NCI-H460 (cell line): ENCODE results near the gene RC3H1. TPM values are rescaled to one million over a fixed set of nuclear protein-coding genes. Genes with fewer than 3 reads are reported as not detected.
"Not testable (repeated sequence)": the region's sequence is repeated elsewhere in the genome, so short reads cannot be mapped to it uniquely, and the experiment has no call there.

ENCODE experiments used
- DNase-seq: peaks from one replicate; pipeline ENCODE4 v3.0.0-alpha.2; 2016; ENCODE audit warnings: low read depth; ENCODE audit errors: extremely low read depth
- polyA plus RNA-seq: library from polyadenylated mRNA; depleted of rRNA; stranded (reverse); fragments of >200 nt; gene quantifications from 2 replicates; pipeline ENCODE4 v1.2.3, GENCODE V29; 2014; cell fraction: nucleus; rRNA removed
- total RNA-seq: library from RNA; depleted of rRNA; stranded (reverse); fragments of >200 nt; shearing (Covaris generic); gene quantifications from 2 replicates; pipeline ENCODE4 v1.2.3, GENCODE V29; 2014; rRNA removed

The RC3H1 gene, protein sequence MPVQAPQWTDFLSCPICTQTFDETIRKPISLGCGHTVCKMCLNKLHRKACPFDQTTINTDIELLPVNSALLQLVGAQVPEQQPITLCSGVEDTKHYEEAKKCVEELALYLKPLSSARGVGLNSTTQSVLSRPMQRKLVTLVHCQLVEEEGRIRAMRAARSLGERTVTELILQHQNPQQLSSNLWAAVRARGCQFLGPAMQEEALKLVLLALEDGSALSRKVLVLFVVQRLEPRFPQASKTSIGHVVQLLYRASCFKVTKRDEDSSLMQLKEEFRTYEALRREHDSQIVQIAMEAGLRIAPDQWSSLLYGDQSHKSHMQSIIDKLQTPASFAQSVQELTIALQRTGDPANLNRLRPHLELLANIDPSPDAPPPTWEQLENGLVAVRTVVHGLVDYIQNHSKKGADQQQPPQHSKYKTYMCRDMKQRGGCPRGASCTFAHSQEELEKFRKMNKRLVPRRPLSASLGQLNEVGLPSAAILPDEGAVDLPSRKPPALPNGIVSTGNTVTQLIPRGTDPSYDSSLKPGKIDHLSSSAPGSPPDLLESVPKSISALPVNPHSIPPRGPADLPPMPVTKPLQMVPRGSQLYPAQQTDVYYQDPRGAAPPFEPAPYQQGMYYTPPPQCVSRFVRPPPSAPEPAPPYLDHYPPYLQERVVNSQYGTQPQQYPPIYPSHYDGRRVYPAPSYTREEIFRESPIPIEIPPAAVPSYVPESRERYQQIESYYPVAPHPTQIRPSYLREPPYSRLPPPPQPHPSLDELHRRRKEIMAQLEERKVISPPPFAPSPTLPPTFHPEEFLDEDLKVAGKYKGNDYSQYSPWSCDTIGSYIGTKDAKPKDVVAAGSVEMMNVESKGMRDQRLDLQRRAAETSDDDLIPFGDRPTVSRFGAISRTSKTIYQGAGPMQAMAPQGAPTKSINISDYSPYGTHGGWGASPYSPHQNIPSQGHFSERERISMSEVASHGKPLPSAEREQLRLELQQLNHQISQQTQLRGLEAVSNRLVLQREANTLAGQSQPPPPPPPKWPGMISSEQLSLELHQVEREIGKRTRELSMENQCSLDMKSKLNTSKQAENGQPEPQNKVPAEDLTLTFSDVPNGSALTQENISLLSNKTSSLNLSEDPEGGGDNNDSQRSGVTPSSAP
- total RNA-seq = 15.4 and 20.8 TPM in 2 replicates
- polyA plus RNA-seq = 6.6 and 9.5 TPM in 2 replicates

DNA sequence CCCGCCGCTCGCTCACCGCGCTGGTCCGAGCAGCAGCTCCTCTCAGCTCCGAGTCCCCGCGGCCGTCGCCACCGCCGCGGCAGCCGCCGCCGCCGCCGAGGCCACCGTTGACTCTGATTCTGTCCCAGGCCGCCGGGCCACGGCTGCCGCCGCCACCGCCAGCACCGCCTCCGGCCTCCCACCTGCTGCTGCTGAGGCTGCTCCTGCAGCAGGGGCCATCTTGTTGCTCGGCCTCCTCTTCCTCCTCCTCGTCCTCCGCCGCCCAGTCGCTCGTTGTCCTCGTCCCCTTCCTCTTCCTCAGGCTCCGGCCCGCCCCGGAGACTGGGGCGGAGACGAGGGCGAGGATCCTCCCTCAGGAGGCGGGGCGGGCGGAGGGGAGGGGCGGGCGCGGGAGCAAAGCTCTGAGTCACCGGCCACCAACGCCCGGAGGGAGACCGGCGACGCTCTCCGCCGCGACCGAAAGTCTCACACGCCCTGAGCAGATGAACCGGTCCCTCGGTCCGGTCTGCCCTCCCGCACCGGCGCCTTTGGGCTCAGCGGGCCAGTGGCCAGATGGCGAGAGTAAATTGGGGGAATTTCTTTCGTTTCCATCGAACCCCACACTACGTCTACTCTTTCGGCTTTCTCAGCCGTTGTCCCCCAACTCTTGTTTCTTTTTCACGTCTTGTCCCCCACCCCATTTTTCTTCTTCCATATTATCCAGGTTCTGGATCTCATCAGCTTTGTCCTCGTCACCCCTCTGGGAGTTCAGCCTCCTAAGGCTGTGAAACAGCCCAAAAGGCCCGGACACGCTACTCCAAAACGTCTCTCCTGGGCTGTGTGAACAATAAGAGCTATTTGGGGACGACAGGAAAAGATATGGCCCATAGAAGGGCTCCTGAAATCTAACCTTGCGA, at the start of gene RC3H1:
RC3H1 (minus strand) TSS at position 278 of the 896 bp plus-strand sequence. CDS start 29,372 bp downstream, outside the sequence.
- peak; percentile 93 for DNase-seq

DNA sequence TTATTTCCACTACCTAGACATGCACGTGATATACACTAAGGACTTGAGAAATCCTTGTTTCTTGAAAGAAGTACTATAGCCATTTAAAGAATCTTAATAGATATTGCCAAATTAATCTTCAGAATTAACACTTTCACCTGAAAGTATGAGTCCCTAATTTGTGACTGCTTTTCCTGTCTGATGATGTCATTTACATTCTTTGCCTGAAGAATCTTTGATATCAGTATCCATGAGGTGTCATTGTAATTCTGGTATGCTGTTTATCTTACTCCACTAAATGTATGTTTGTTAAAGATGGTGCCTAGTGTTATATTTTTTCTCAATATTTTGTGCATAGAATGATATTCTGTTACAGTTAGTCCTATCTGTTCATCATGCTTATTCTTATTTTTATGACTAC, 48.5 kb upstream of the RC3H1 start:
- DNase-seq = no peak

DNA sequence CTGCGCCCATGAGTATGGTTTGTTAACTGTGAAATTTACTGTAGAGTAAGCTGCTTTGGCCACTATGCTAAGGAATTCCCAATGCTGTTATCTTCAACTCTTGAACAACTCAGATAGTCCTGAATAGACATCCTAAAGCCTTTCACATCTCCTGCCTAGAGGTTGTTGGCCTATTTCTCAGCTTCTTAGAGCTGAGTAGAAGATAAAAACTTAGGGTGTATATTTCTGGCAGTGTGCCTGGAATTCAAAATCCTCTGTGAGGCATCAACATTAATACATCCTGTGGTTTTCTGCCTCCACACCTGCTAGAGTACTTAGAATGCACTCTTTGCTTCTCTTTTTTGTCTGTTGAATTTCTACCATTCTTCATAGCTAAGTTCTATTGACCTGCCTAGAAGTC, 45.8 kb upstream of the RC3H1 start:
- no peak for DNase-seq

DNA sequence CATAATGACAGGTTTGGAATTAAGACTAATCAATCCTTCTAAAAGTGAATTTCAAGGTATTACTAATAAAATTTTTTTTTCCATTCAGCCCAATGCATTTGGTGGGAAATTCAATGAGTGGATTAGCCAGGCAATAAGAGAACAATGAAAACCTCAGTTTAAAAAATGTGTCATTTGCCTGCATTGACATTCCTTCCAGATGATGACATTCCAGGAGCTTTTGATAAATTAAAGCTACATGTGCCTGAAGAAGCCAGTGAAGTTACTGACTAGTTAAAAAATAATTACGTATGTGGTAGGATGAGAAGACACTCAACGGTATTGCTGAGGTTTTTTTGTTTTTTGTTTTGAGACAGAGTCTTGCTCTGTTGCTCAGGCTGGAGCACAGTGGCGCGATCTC, 37.9 kb upstream of the RC3H1 start:
- no peak for DNase-seq

DNA sequence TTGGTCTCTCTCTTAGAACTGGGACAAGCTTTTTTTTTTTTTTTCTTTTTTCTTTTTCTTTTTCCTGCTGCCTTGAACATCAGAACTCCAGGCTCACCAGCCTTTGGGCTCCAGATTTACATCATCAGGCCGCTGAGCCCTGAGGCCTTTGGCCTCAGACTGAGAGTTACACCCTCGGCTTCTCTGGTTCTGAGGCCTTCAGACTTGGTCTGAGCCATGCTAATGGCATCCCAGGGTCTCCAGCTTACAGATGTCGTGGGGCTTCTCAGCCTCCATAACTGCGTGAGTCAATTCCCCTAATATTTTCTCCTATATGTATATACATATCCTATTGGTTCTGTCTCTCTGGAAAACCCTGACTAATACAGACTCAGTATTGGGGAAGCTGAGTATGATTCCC, 36.5 kb upstream of the RC3H1 start:
- no peak for DNase-seq

DNA sequence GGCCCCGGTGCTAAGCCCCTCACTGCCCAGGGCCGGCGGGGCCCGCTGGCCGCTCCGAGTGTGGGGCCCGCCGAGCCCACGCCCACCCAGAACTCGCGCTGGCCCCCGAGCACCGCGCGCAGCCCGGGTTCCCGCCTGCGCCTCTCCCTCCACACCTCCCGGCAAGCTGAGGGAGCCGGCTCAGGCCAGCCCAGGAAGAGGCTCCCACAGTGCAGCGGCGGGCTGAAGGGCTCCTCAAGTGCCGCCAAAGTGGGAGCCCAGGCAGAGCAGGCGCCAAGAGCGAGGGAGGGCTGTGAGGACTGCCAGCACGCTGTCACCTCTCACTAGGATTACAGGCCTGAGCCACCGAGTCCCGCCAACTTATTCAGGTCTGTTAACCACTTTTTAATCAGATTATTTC, 34.5 kb upstream of the RC3H1 start:
- DNase-seq = not testable (repeated sequence)

DNA sequence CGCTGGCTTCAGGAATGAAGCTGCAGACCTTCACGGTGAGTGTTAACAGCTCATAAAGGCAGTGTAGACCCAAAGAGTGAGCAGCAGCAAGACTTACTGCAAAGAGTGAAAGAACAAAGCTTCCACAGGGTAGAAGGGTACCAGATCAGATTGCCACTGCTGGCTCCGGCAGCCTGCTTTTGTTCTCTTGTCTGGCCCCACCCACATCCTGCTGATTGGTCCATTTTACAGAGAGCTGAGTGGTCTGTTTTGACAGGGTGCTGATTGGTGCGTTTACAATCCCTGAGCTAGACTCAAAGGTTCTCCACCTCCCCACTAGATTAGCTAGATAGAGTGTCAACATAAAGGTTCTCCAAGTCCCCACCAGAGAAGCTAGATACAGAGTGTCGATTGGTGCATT, 33.6 kb upstream of the RC3H1 start:
- not testable (repeated sequence) for DNase-seq

DNA sequence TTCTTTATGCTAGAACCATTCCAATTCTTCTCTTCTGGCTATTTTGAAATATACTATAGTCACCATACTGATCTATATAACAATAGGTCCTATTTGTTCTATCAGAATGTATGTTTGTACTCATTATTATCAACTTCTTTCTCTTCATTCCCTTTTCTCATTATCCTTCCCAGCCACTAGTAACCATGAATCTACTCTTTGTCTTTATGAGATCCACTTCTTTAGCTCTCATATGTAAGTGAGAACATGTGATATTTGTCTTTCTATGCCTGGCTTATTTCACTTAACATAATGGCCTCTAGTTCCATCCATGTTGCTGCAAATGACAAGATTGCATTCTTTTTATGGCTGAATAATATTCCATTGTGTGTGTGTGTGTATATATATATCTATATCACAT, 31.7 kb upstream of the RC3H1 start:
- DNase-seq = no peak

DNA sequence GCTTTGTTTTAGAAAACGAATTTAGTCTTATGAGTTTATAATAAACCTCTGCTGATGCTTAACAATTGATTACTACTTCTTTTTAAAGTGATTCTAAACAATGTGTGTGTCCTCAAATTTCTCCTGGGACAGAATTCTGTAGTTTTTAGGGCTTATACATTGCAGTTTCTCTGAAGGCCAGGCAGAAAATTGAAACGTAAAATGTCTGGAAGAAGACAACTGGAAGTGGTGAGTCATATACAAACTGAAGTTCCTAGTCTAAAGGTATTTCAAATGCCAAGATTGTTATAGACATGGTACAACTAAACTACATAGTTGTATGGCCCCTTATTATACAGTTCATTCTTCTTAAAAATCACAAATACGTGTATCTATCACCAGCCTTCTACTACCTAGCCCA, 30.5 kb upstream of the RC3H1 start:
- DNase-seq = no peak

DNA sequence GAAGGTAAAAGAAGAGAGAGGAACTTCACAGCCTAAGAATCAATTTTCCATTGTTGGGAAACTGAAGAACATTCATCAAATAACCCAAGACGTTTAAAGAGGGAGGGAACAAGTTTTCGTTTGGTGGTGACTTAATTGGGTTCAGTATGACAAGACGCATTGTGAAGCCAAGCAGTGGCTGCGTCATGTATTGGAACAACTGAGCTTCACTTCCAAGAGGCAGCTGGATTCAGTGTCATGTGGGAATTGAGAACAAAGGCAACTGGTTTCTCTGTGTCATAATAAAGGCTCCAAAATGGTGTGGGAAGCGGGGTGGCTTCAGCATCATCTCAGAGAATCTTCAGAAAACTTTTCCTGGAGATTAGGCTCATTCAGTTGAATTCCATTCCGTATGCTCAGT, 29.8 kb upstream of the RC3H1 start:
- no peak for DNase-seq

DNA sequence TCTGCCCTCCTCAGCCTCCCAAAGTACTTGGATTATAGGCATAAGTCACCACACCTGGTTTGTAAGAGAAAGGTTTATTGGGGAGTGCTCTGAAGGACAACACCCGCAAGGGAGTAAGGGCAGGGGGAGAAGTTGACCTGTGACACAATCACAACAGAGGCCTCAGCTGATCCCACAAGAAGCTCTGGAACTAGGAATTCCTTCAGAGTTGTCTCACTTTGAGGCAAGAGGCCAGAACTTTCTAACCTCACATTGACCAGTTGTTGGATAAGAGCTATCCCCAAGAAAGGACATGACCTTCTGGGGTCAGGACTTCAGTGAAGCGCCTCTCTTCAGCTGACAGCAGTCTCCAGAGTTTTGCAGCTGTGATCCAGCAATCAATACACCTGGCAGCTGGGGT, 27.4 kb upstream of the RC3H1 start:
- DNase-seq = no peak

DNA sequence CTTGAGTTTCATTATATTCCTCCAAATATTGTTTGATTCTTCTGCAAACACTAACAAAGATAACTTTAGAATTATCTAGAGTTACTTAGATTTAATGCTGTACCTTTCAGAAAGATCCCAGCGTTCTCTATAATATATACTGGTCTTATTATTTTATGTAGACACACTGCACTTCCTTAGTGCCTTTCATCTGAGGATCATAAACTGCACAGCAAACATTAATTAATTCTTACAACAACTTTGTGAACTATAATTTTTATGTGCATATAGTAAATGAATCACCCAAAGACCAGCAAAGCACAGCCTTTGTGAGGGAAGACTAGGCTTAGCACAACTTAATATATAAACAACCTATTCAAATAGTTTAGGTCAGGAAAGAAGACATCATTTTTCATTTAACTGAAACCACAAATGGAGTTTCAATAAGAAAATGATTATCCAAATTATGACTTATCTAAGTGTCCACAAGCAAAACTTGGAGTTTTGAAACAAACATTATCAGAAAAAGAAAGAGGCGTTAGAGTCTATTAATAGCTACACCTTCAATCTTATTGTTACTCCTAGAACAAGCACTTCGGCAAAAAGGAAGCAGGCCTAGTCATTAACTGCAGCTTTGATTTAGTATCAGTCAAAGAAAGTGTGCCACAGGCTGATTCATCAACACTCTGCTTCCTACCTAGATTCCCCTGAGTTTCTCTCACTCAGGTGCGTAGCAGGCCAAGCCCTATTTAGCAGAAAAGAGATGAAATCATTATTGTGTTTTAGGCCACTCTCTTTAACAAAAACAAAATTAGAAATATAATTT, 22.5 kb upstream of the RC3H1 start:
- no peak for DNase-seq

DNA sequence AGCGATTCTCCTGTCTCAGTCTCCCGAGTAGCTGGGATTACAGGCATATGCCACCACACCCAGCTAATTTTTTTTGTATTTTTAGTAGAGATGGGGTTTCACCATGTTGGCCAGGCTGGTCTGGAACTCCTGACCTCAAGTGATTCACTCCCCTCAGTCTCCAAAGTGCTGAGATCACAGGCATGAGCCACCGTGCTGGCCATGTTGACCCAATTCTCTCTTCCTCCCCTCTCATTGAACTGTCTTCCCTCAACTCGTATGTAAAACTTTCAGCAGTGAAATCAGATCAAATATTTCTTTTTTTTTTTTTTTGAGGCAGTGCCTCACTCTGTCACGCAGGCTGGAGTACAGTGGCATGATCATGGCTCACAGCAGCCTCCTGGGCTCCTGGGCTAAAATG, 20.4 kb upstream of the RC3H1 start:
- not testable (repeated sequence) for DNase-seq

DNA sequence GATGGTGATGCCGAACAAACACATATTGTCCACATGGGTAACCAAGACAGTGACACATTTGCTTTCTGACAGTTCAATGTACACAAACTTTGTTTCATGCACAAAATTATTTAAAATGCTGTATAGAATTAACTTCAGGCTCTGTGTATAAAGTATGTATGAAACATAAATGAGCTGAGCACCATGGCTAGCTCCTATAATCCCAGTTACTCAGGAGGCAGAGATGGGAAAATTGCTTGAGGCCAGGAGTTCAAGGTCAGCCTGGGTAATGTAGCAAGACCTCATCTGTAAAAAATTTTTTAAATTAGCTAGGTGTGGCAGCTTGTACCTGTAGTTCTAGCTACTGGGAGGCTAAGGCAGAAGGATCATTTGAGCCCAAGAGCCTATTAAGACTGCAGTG, 19.2 kb upstream of the RC3H1 start:
- DNase-seq = no peak

DNA sequence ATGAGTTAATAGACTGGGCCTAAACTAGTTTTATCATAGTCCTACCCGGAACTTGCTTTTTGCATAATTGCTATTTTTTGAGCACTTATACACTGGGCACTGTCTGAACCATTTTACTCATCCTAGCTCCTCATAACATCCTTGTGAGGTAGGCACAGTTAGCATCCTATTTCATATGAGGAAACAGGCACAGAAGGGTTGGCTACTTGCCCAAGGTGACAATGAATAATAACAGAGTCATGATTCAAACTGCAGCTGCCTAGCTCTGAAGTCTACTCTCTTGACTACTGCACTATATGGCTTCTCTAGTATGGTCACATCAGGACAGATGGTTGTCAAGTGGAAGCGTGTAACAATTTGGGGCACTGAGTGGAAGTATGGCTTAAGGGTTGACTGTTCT, 18.2 kb upstream of the RC3H1 start:
- DNase-seq = peak; percentile 49

DNA sequence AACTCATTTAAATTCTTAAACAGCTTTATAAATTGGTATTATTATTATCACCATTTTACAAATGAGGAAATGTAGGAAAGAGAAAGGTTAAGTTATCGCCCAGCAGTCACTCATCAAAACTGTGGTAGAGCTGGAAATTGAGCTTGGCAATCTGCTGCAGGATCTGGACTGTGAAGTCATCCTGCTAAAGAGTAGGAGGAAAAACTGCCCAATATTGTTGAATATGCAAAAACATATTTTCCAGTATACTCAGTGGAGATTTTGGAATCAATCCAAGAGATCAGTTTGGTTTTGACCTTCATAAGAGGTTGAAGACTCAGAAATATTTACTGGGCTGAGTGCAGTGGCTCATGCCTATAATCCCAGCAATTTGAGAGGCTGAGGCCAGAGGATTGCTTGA, 16.9 kb upstream of the RC3H1 start:
- DNase-seq = no peak

DNA sequence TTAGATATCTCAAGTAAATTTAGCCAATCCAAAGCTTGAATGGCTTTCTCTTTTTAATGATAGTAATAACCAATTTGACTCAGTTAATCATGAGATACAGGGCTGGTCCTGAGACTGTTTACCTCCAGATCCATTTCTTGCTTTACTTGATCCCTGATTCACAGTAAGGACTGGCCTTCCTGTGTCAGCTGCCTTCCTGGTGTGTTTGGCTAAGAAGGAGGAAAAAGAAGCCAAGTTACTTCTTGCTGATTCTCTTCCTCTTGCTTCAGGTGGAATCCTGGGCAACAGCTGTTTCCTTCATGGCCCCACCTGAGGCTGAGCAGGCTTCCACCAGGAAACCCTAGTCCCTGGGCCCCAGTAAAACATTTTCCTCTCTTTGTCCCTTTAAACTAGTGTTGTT, 14.6 kb upstream of the RC3H1 start:
- DNase-seq = no peak

DNA sequence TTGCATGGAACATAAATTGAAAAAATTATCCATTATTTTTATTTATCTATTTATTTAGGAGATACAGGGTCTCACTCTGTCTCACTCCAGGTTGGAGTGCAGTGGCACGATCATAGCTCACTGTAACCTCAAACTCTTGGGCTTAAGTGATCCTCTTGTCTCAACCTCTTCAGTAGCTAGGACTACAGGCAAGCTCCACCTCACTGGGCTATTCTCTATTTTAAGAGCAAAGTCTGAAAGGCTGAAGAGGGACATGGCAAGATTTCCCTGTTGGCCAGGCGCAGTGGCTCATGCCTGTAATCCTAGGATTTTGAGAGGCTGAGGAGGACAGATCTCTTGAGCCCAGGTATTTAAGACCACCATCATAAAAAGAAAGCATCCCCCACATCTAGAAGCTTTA, 14.0 kb upstream of the RC3H1 start:
- no peak for DNase-seq

DNA sequence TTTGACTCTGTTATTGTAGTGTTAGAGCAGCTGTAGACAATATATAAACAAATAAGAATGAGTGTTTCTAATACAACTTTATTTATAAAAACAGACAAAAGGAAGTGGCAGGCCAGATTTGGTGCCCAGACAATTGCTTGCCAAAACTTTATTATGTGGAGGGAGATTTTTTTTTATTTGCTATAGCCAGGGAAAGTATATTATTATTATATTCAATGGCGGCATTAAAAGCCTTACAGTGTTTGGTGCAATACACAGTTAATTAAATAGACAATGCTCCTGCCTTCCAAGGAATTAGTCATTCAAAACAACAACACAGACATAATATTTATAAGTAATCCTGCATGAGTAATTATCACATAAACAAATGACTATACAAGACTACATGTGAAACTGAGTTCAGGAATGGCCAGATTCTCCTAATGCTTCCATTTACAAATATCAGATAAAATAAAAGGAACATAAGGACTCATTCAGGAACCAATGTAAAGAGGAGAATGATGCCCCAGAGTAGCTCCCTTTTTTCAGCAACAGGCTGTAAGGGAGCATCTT, 10.6 kb upstream of the RC3H1 start:
- no peak for DNase-seq
